ENCODE data around the gene HOXC11.

HOXC11 gene

GRCh38 chr12:54000116-54001114 is 27.5 kb downstream of the HOXC11 start, which contains the start of gene HOXC9:
Gene HOXC9 (plus strand): TSS chr12:54000161. CDS start chr12:54000189, 28 bp downstream.
- no peak within 1 kb of the TSS for H3K4me3 ChIP-seq (ENCODE audit: low read depth, low read length)
- TF ChIP-seq, protein P1, sequence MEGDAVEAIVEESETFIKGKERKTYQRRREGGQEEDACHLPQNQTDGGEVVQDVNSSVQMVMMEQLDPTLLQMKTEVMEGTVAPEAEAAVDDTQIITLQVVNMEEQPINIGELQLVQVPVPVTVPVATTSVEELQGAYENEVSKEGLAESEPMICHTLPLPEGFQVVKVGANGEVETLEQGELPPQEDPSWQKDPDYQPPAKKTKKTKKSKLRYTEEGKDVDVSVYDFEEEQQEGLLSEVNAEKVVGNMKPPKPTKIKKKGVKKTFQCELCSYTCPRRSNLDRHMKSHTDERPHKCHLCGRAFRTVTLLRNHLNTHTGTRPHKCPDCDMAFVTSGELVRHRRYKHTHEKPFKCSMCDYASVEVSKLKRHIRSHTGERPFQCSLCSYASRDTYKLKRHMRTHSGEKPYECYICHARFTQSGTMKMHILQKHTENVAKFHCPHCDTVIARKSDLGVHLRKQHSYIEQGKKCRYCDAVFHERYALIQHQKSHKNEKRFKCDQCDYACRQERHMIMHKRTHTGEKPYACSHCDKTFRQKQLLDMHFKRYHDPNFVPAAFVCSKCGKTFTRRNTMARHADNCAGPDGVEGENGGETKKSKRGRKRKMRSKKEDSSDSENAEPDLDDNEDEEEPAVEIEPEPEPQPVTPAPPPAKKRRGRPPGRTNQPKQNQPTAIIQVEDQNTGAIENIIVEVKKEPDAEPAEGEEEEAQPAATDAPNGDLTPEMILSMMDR (IDR thresholded peaks at IDR 0.05; ENCODE audit: low read depth, low read length) = no peak

GRCh38 chr12:54001283-54002187 is 28.6 kb downstream of the HOXC11 start:
- TF ChIP-seq, protein P1 (IDR thresholded peaks at IDR 0.05; ENCODE audit: low read depth, low read length) = no peak
- H3K4me3 ChIP-seq (ENCODE audit: low read depth, low read length) = no peak overlapping the region

GRCh38 chr12:54002278-54002914 is 29.5 kb downstream of the HOXC11 start:
- no peak overlapping the region for H3K4me3 ChIP-seq (ENCODE audit: low read depth, low read length)

GRCh38 chr12:54002915-54003389 is 30.0 kb downstream of the HOXC11 start:
- H3K4me3 ChIP-seq (ENCODE audit: low read depth, low read length) = no peak overlapping the region
- TF ChIP-seq, protein P1 (IDR thresholded peaks at IDR 0.05; ENCODE audit: low read depth, low read length) = no peak

More at GRCh38 chr12:54002278-54002914, 29.5 kb downstream of the HOXC11 start:
- TF ChIP-seq, protein P1 (IDR thresholded peaks at IDR 0.05; ENCODE audit: low read depth, low read length) = no peak

GRCh38 chr12:54003625-54004024 is 30.7 kb downstream of the HOXC11 start:
- TF ChIP-seq, protein P1 (IDR thresholded peaks at IDR 0.05; ENCODE audit: low read depth, low read length) = no peak
- H3K4me3 ChIP-seq (ENCODE audit: low read depth, low read length) = no peak overlapping the region

GRCh38 chr12:54004063-54004840 is 31.3 kb downstream of the HOXC11 start:
- H3K4me3 ChIP-seq (ENCODE audit: low read depth, low read length) = no peak overlapping the region
- TF ChIP-seq, protein P1 (IDR thresholded peaks at IDR 0.05; ENCODE audit: low read depth, low read length) = no peak

Measured in WI38 (cell line).